Upper lobe of right lung (tissue), 1 donor: Measurements from ENCODE around the gene CSNK2A3. TPM values are rescaled to one million over a fixed set of nuclear protein-coding genes. Genes with fewer than 3 reads are reported as not detected.
"Not testable (repeated sequence)": the region's sequence is repeated elsewhere in the genome, so short reads cannot be mapped to it uniquely, and the experiment has no call there.

ENCODE experiments used
- ATAC-seq: fragments of 200-7000 bp; cut with Tn5 transposase; one replicate; pipeline ENCODE4 v1.9.1; 2020; ENCODE audit warnings: mild to moderate bottlenecking, moderate library complexity
- DNase-seq: peaks from one replicate; pipeline ENCODE4 v3.0.0-alpha.2; 2020
- H3K27ac ChIP-seq: fragments of 200-600 bp; one replicate; pipeline ENCODE4 v1.8.0; 2022
- H3K27me3 ChIP-seq: fragments of 200-600 bp; one replicate; pipeline ENCODE4 v1.8.0; 2022; ENCODE audit warnings: mild to moderate bottlenecking
- H3K36me3 ChIP-seq: fragments of 200-600 bp; one replicate; pipeline ENCODE4 v1.8.0; 2022
- H3K4me1 ChIP-seq: fragments of 200-600 bp; one replicate; pipeline ENCODE4 v1.8.0; 2022
- H3K4me3 ChIP-seq: fragments of 200-600 bp; one replicate; pipeline ENCODE4 v1.8.0; 2022; ENCODE audit warnings: mild to moderate bottlenecking
- H3K9me3 ChIP-seq: fragments of 200-600 bp; one replicate; pipeline ENCODE4 v1.8.0; 2022
- CTCF ChIP-seq: fragments of 200-600 bp; IDR thresholded peaks from one replicate; pipeline ENCODE4 v1.8.0; 2022; ENCODE audit warnings: antibody characterized with exemption
- intact Hi-C: fragments of 100-400 bp; cut with DNase I; formaldehyde crosslinking; loops from one replicate; pipeline ENCODE4 v1.11.0; 2022
- long read RNA-seq: library from polyadenylated mRNA; unstranded; transcript quantifications from one replicate; pipeline ENCODE4 v2.0.0, GENCODE V29; 2021
- total RNA-seq: library from RNA; stranded (reverse); fragmentation: NEBNext Ultra II Directional; extraction: Animal tissue kit (Norgen Biotek cat#: 25700); gene quantifications from one replicate; pipeline ENCODE4 v1.2.1, GENCODE V29; 2021
- donor health status: DM: no; HTN: yes; CAD: no; lungs with severe emphysema.

Gene CSNK2A3
- total RNA-seq = 3.9 TPM
- long read RNA-seq = 0 reads

- H3K36me3 ChIP-seq, H3K27me3 ChIP-seq, H3K4me3 ChIP-seq, H3K9me3 ChIP-seq, intact Hi-C loops, H3K27ac ChIP-seq, ATAC-seq, DNase-seq: not testable (repeated sequence)
- H3K4me1 ChIP-seq = peaks cover 29% of the 10 kb centered on the region
These were observed at the start of gene CSNK2A3 for GRCh38 chr11:11352878-11353277. Gene CSNK2A3 (minus strand): TSS chr11:11353250. CDS start chr11:11353119, 131 bp downstream.

GRCh38 chr11:11401960-11402535, 49.0 kb upstream of the CSNK2A3 start:
- H3K27me3 ChIP-seq = no peaks in the 10 kb centered on the region
- H3K4me1 ChIP-seq = peaks cover 18% of the 10 kb centered on the region
- H3K27ac ChIP-seq = no peak overlapping the region
- no peaks in the 10 kb centered on the region for H3K9me3 ChIP-seq
- DNase-seq = no peak
- no peak for TF ChIP-seq CTCF
- H3K4me3 ChIP-seq = no peak overlapping the region
- no peaks in the 10 kb centered on the region for H3K36me3 ChIP-seq
- no peak for ATAC-seq
- intact Hi-C loops = no loop called here

GRCh38 chr11:11400635-11401232, 47.7 kb upstream of the CSNK2A3 start:
- Histone ChIP-seq H3K27me3 (no peaks in the 10 kb centered on the region), H3K36me3 (no peaks in the 10 kb centered on the region), H3K9me3 (no peaks in the 10 kb centered on the region), H3K4me1 (peaks cover 8% of the 10 kb centered on the region), H3K27ac (no peak overlapping the region), H3K4me3 (no peak overlapping the region)
- ATAC-seq (no peak), DNase-seq (no peak)
- intact Hi-C loops = no loop called here
- peak; percentile 14 for TF ChIP-seq CTCF

GRCh38 chr11:11400121-11400520, 47.1 kb upstream of the CSNK2A3 start:
- no peaks in the 10 kb centered on the region for H3K36me3 ChIP-seq
- no peaks in the 10 kb centered on the region for H3K27me3 ChIP-seq
- no peak overlapping the region for H3K27ac ChIP-seq
- intact Hi-C loops = no loop called here
- no peak overlapping the region for H3K4me3 ChIP-seq
- TF ChIP-seq CTCF = no peak
- DNase-seq (no peak), ATAC-seq (no peak)
- H3K9me3 ChIP-seq = no peaks in the 10 kb centered on the region
- H3K4me1 ChIP-seq = peaks cover 8% of the 10 kb centered on the region

GRCh38 chr11:11397781-11398180, 44.7 kb upstream of the CSNK2A3 start:
- TF ChIP-seq CTCF = no peak
- ATAC-seq (no peak), DNase-seq (no peak)
- no peaks in the 10 kb centered on the region for H3K36me3 ChIP-seq
- no peaks in the 10 kb centered on the region for H3K4me1 ChIP-seq
- H3K27me3 ChIP-seq = no peaks in the 10 kb centered on the region
- intact Hi-C loops = no loop called here
- H3K4me3 ChIP-seq = no peak overlapping the region
- no peak overlapping the region for H3K27ac ChIP-seq
- no peaks in the 10 kb centered on the region for H3K9me3 ChIP-seq

- Histone ChIP-seq H3K27me3 (no peaks in the 10 kb centered on the region), H3K36me3 (no peaks in the 10 kb centered on the region), H3K9me3 (no peaks in the 10 kb centered on the region), H3K4me1 (no peaks in the 10 kb centered on the region), H3K4me3 (no peak overlapping the region), H3K27ac (no peak overlapping the region)
- ATAC-seq (no peak), DNase-seq (no peak)
- intact Hi-C loops = no loop called here
- no peak for TF ChIP-seq CTCF
These were observed 44.0 kb upstream of the CSNK2A3 start for GRCh38 chr11:11397036-11397415.
